OCI-LY1 (cell line): Measurements from ENCODE around the gene MAS1.

Experiments
- H2AFZ ChIP-seq: fragments of 200-600 bp; sonication (generic), shearing (Covaris generic); 2 replicates; pipeline ENCODE4 v1.6.0; 2014; ENCODE audit warnings: antibody characterized with exemption, mild to moderate bottlenecking, low read length
- H3F3A ChIP-seq: fragments of 200-600 bp; sonication (generic), shearing (Covaris generic); 2 replicates; pipeline ENCODE4 v1.6.0; 2014; ENCODE audit warnings: mild to moderate bottlenecking, antibody characterized with exemption, low read length, moderate library complexity; ENCODE audit not compliant: insufficient read depth
- H3K27ac ChIP-seq: fragments of 200-600 bp; sonication (generic); 2 replicates; pipeline ENCODE4 v1.5.1; 2014; ENCODE audit warnings: low read length, mixed run types, mild to moderate bottlenecking, low read depth; ENCODE audit not compliant: poor library complexity, severe bottlenecking
- H3K27me3 ChIP-seq: fragments of 200-600 bp; sonication (generic); 2 replicates; pipeline ENCODE4 v1.6.0; 2014; ENCODE audit warnings: antibody characterized with exemption, mild to moderate bottlenecking, low read length, moderate library complexity; ENCODE audit not compliant: insufficient read depth
- H3K36me3 ChIP-seq: fragments of 200-600 bp; sonication (generic); 2 replicates; pipeline ENCODE4 v1.6.1; 2014; ENCODE audit warnings: mild to moderate bottlenecking, antibody characterized with exemption, low read length, moderate library complexity, mixed read lengths; ENCODE audit not compliant: insufficient read depth
- H3K4me1 ChIP-seq: fragments of 200-600 bp; sonication (generic); 2 replicates; pipeline ENCODE4 v1.5.1; 2014; ENCODE audit warnings: mild to moderate bottlenecking, low read length, moderate library complexity; ENCODE audit not compliant: insufficient read depth, severe bottlenecking
- H3K4me2 ChIP-seq: fragments of 200-600 bp; sonication (generic), shearing (Covaris generic); 2 replicates; pipeline ENCODE4 v1.6.1; 2014; ENCODE audit warnings: low read length
- H3K4me3 ChIP-seq: fragments of 200-600 bp; sonication (generic); 2 replicates; pipeline ENCODE4 v1.5.1; 2014; ENCODE audit warnings: low read length, low read depth, mild to moderate bottlenecking, mixed read lengths; ENCODE audit not compliant: poor library complexity, severe bottlenecking
- H3K79me2 ChIP-seq: fragments of 200-600 bp; shearing (Covaris generic); 2 replicates; pipeline ENCODE4 v1.6.1; 2016; ENCODE audit warnings: mixed run types, low read length, mixed read lengths; ENCODE audit not compliant: insufficient read depth
- H3K9ac ChIP-seq: fragments of 200-600 bp; sonication (generic), shearing (Covaris generic); 2 replicates; pipeline ENCODE4 v1.6.1; 2014; ENCODE audit warnings: mild to moderate bottlenecking, low read length, mixed read lengths
- H3K9me2 ChIP-seq: fragments of 200-600 bp; sonication (generic), shearing (Covaris generic); 2 replicates; pipeline ENCODE4 v1.6.1; 2014; ENCODE audit warnings: low read depth, mild to moderate bottlenecking, low read length, mixed read lengths
- H3K9me3 ChIP-seq: fragments of 200-600 bp; shearing (Covaris generic); 2 replicates; pipeline ENCODE4 v1.6.1; 2014; ENCODE audit warnings: low read length, mixed read lengths
- H4K20me1 ChIP-seq: fragments of 200-600 bp; sonication (generic), shearing (Covaris generic); 2 replicates; pipeline ENCODE4 v1.6.0; 2016; ENCODE audit warnings: mild to moderate bottlenecking, low read length; ENCODE audit not compliant: insufficient read depth
- EZH2 ChIP-seq: fragments of 200-600 bp; sonication (generic), shearing (Covaris generic); IDR thresholded peaks from 2 replicates; pipeline ENCODE4 v1.8.0; 2017; ENCODE audit warnings: borderline replicate concordance, mixed run types, mild to moderate bottlenecking, antibody characterized with exemption, low read length, moderate library complexity, mixed read lengths
- TF ChIP-seq, protein P1 (sequence below): fragments of 200-600 bp; sonication (generic), shearing (Covaris generic); IDR thresholded peaks from 2 replicates; pipeline ENCODE4 v1.5.1; 2017; ENCODE audit warnings: mild to moderate bottlenecking, antibody characterized with exemption, low read length, moderate library complexity, mixed read lengths

MAS1 gene

DNA sequence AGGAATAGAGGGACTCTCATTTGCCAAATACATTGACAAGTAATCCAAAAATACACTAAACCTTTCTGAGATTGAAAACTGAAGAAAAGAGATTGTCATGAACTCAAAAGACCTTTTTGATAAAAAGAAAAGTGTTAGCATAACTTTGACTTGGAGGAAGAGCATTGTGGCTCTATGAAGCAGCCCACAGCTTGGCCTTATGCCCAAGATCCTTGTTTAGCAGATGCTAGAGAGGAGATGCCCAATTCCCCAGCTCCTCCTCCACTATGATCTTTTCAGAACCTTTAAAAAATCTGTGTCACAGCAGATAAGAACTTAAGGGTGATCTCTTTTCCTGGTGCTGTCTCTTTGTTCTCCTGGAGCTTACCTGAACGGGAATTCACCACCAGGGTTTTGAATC, 42.3 kb downstream of the MAS1 start:
- Histone ChIP-seq H3K27me3 (peaks cover 10% of the 10 kb centered on the region; the same call in 1 of the 2 replicates), H4K20me1 (no peaks in the 10 kb centered on the region), H3K4me3 (no peak overlapping the region), H2AFZ (no peak overlapping the region), H3K4me2 (no peak overlapping the region), H3K4me1 (peaks cover 10% of the 10 kb centered on the region), H3K36me3 (no peaks in the 10 kb centered on the region), H3K9ac (no peak overlapping the region), H3K79me2 (no peaks in the 10 kb centered on the region), H3K27ac (no peak overlapping the region), H3K9me3 (no peaks in the 10 kb centered on the region), H3K9me2 (no peaks in the 10 kb centered on the region), H3F3A (no peaks in the 10 kb centered on the region)
- TF ChIP-seq, protein P1, sequence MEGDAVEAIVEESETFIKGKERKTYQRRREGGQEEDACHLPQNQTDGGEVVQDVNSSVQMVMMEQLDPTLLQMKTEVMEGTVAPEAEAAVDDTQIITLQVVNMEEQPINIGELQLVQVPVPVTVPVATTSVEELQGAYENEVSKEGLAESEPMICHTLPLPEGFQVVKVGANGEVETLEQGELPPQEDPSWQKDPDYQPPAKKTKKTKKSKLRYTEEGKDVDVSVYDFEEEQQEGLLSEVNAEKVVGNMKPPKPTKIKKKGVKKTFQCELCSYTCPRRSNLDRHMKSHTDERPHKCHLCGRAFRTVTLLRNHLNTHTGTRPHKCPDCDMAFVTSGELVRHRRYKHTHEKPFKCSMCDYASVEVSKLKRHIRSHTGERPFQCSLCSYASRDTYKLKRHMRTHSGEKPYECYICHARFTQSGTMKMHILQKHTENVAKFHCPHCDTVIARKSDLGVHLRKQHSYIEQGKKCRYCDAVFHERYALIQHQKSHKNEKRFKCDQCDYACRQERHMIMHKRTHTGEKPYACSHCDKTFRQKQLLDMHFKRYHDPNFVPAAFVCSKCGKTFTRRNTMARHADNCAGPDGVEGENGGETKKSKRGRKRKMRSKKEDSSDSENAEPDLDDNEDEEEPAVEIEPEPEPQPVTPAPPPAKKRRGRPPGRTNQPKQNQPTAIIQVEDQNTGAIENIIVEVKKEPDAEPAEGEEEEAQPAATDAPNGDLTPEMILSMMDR, result no peak
- no peak for TF ChIP-seq EZH2

- no peaks in the 10 kb centered on the region for H3K36me3 ChIP-seq
- no peaks in the 10 kb centered on the region for H4K20me1 ChIP-seq
- no peaks in the 10 kb centered on the region for H3K79me2 ChIP-seq
- no peak overlapping the region for H3K4me3 ChIP-seq
- H3K9me2 ChIP-seq, result no peaks in the 10 kb centered on the region
- no peak overlapping the region for H2AFZ ChIP-seq
- no peaks in the 10 kb centered on the region for H3F3A ChIP-seq
- peaks cover 10% of the 10 kb centered on the region for H3K4me1 ChIP-seq
- TF ChIP-seq EZH2, result no peak
- TF ChIP-seq, protein P1, result no peak
- H3K4me2 ChIP-seq, result no peak overlapping the region
- H3K9ac ChIP-seq, result no peak overlapping the region
- H3K27ac ChIP-seq, result no peak overlapping the region
- no peaks in the 10 kb centered on the region for H3K9me3 ChIP-seq
- H3K27me3 ChIP-seq, result peaks cover 10% of the 10 kb centered on the region; the same call in 1 of the 2 replicates
Measured at GRCh38 chr6:159934181-159934580, 43.4 kb downstream of the MAS1 start.

DNA sequence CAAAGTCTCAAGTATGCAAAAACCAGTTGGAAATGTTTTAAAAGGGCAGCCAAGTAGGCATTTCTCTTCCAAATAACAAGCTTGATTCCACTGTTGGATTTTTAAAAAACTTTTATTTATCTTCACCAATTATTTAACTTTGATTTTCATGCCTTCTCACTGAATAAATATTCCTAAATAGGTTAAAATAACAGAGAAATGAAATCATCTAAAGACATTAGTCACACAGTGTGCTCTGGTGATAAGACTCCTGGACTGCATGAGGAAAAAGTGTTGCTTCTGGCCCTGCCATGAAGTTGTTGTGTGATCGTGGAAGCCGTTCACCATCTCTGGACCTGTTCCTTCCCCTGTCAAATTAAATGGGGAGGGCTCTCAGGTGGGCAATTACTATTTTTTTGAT, 44.3 kb downstream of the MAS1 start:
- Histone ChIP-seq H3K4me2 (no peak overlapping the region), H3K79me2 (no peaks in the 10 kb centered on the region), H3F3A (no peaks in the 10 kb centered on the region), H3K36me3 (no peaks in the 10 kb centered on the region), H3K4me1 (peaks cover 1% of the 10 kb centered on the region), H3K4me3 (no peak overlapping the region), H3K9ac (no peak overlapping the region), H2AFZ (no peak overlapping the region), H3K27ac (no peak overlapping the region), H3K9me3 (no peaks in the 10 kb centered on the region), H3K27me3 (peaks cover 10% of the 10 kb centered on the region; the same call in 1 of the 2 replicates), H3K9me2 (no peaks in the 10 kb centered on the region), H4K20me1 (no peaks in the 10 kb centered on the region)
- TF ChIP-seq, protein P1, result no peak
